Esophagus muscularis mucosa (tissue), 4 donors: ENCODE measurements around the gene SEMA3G. TPM values are rescaled to one million over a fixed set of nuclear protein-coding genes. Genes with fewer than 3 reads are reported as not detected.

Source experiments
- DNase-seq: peaks from one replicate; pipeline ENCODE4 v3.0.0-alpha.2; 2017; ENCODE audit errors: extremely low spot score
- H3K27ac ChIP-seq, 4 donors: fragments of 200-600 bp; sonication (generic); replicated peaks in 1 of 4; 1 replicate in 3 of 4; 2 replicates in 1 of 4; pipeline ENCODE4 v1.5.1; 2016 to 2019; ENCODE audit warnings: mild to moderate bottlenecking in 1 of 4
- H3K27me3 ChIP-seq, 4 donors: fragments of 200-600 bp; sonication (generic); one replicate each; pipeline versions ENCODE4 v1.5.1 to v1.6.0; 2016 to 2019
- H3K36me3 ChIP-seq, 4 donors: fragments of 200-600 bp; sonication (generic); one replicate each; pipeline ENCODE4 v1.5.1; 2016 to 2019
- H3K4me1 ChIP-seq, 4 donors: fragments of 200-600 bp; sonication (generic); one replicate each; pipeline ENCODE4 v1.5.1; 2016 to 2019
- H3K4me3 ChIP-seq, 4 donors: fragments of 200-600 bp; sonication (generic); 1 replicate in 2 of 4; 2 replicates in 2 of 4; pipeline ENCODE4 v1.5.1; 2016 to 2019; ENCODE audit warnings: mild to moderate bottlenecking in 4 of 4, moderate library complexity in 1 of 4
- H3K9me3 ChIP-seq, 4 donors: fragments of 200-600 bp; sonication (generic); 1 replicate in 3 of 4; 2 replicates in 1 of 4; pipeline ENCODE4 v1.5.1; 2016 to 2019
- CTCF ChIP-seq, 3 experiments: fragments of 200-600 bp in 2 of 3; fragments of 450-650 bp in 1 of 3; sonication (generic) in 2 of 3; IDR thresholded peaks; one replicate each; pipeline ENCODE4 v1.5.1; 2017 to 2019; ENCODE audit warnings: antibody characterized with exemption in 3 of 3, mild to moderate bottlenecking in 2 of 3, moderate library complexity in 1 of 3
- EP300 ChIP-seq: sonication (generic); formaldehyde crosslinking; IDR thresholded peaks from one replicate; pipeline ENCODE4 v1.6.1; 2017; ENCODE audit warnings: antibody characterized with exemption
- POLR2A ChIP-seq: fragments of 450-650 bp; IDR thresholded peaks from one replicate; pipeline ENCODE4 v1.6.1; 2017; ENCODE audit warnings: antibody characterized with exemption, moderate library complexity, mild to moderate bottlenecking, low read depth
- POLR2AphosphoS5 ChIP-seq, 2 donors: sonication (generic); formaldehyde crosslinking; IDR thresholded peaks; one replicate each; pipeline ENCODE4 v1.6.1; 2017; ENCODE audit warnings: antibody characterized with exemption in 2 of 2
- WGBS: methylation state at CpG from one replicate; pipeline ENCODE4 v1.1.5; 2018; 5-methylcytosine and 5-hydroxymethylcytosine counted together
- intact Hi-C: fragments of 100-400 bp; cut with DNase I; formaldehyde crosslinking; loops from one replicate; pipeline ENCODE4 v1.15.1; 2023
- total RNA-seq, 4 donors: library from RNA; depleted of rRNA; stranded (reverse); fragments of >200 nt; gene quantifications; one replicate each; pipeline versions ENCODE4 v1.1.0 to v1.2.1, GENCODE V29; 2016

Gene SEMA3G
- total RNA-seq, 4 donors from 2014 or later = 7.1 to 39.2 (median 22.2) TPM

- intact Hi-C loops = no loop called here
- no peaks in the 10 kb centered on the region for H3K9me3 ChIP-seq
- H3K36me3 ChIP-seq = peaks cover 0 to 19% (median 0%) of the 10 kb centered on the region in 4 donors
- 91% methylated on average over 9 of the region's 9 CpGs for WGBS
- DNase-seq = no peak
- no peak overlapping the region for H3K4me3 ChIP-seq
- H3K27me3 ChIP-seq = no peaks in the 10 kb centered on the region
- peaks cover 4 to 19% (median 11%) of the 10 kb centered on the region in 4 donors for H3K4me1 ChIP-seq
- no peak overlapping the region for H3K27ac ChIP-seq
- no peak for TF ChIP-seq CTCF (IDR thresholded peaks at IDR 0.05)
- no peak for TF ChIP-seq POLR2A
- no peak for TF ChIP-seq EP300
- no peak for TF ChIP-seq POLR2AphosphoS5 (IDR thresholded peaks at IDR 0.05)
These were observed 6.1 kb downstream of the SEMA3G start for GRCh38 chr3:52438579-52439425.

- no peaks in the 10 kb centered on the region for H3K9me3 ChIP-seq
- intact Hi-C loops = no loop called here
These were observed 6.9 kb downstream of the SEMA3G start for GRCh38 chr3:52438104-52438376.

GRCh38 chr3:52437326-52438103, 7.4 kb downstream of the SEMA3G start:
- Histone ChIP-seq H3K9me3 (no peaks in the 10 kb centered on the region), H3K4me3 (no peak overlapping the region), H3K27ac (no peak overlapping the region), H3K36me3 (peaks cover 0 to 19% (median 0%) of the 10 kb centered on the region in 4 donors), H3K4me1 (peaks cover 15 to 29% (median 20%) of the 10 kb centered on the region in 4 donors), H3K27me3 (no peaks in the 10 kb centered on the region)
- no peak for DNase-seq
- WGBS = 89% methylated on average over 11 of the region's 15 CpGs
- no peak for TF ChIP-seq POLR2AphosphoS5 (IDR thresholded peaks at IDR 0.05)
- intact Hi-C loops = no loop called here

More at GRCh38 chr3:52438104-52438376, 6.9 kb downstream of the SEMA3G start:
- TF ChIP-seq CTCF (IDR thresholded peaks at IDR 0.05) (no peak), POLR2AphosphoS5 (IDR thresholded peaks at IDR 0.05) (no peak), POLR2A (no peak), EP300 (no peak)
- Histone ChIP-seq H3K36me3 (peaks cover 0 to 19% (median 0%) of the 10 kb centered on the region in 4 donors), H3K4me1 (peaks cover 11 to 24% (median 16%) of the 10 kb centered on the region in 4 donors), H3K4me3 (no peak overlapping the region), H3K27me3 (no peaks in the 10 kb centered on the region), H3K27ac (no peak overlapping the region)
- 81% methylated on average over 3 of the region's 6 CpGs for WGBS
- DNase-seq = no peak

GRCh38 chr3:52436500-52437149, 8.3 kb downstream of the SEMA3G start:
- Histone ChIP-seq H3K27ac (no peak overlapping the region), H3K9me3 (no peaks in the 10 kb centered on the region), H3K36me3 (peaks cover 0 to 19% (median 0%) of the 10 kb centered on the region in 4 donors), H3K4me3 (no peak overlapping the region), H3K27me3 (no peaks in the 10 kb centered on the region), H3K4me1 (peaks cover 15 to 35% (median 20%) of the 10 kb centered on the region in 4 donors)
- WGBS = 93% methylated on average over 7 of the region's 13 CpGs
- intact Hi-C loops = no loop called here
- no peak for DNase-seq
- TF ChIP-seq EP300 = no peak
- TF ChIP-seq POLR2A = no peak
- TF ChIP-seq POLR2AphosphoS5 (IDR thresholded peaks at IDR 0.05) = no peak
- no peak for TF ChIP-seq CTCF (IDR thresholded peaks at IDR 0.05)
